Stimulated activated memory B cell treated with anti-CD40 and anti-IgM and Interleukin-4, amounts not matched to agents 10 μg/mL and 1 μg/mL and 100 μg/mL, for 72 hours (primary cell): ENCODE results near the gene MB.

ENCODE experiments used
- ATAC-seq: fragments of 150-1000 bp; cut with Tn5 transposase; 2 replicates; pipeline ENCODE4 v1.10.0; 2021
- H3K27ac Mint-ChIP-seq: one replicate; pipeline ENCODE4 v1.8.0; 2022; ENCODE audit warnings: mild to moderate bottlenecking, mixed read lengths
- H3K27me3 Mint-ChIP-seq: one replicate; pipeline ENCODE4 v1.8.0; 2022; ENCODE audit warnings: mixed read lengths
- H3K36me3 Mint-ChIP-seq: one replicate; pipeline ENCODE4 v1.8.0; 2022; ENCODE audit warnings: mixed read lengths
- H3K4me1 Mint-ChIP-seq: one replicate; pipeline ENCODE4 v1.8.0; 2022; ENCODE audit warnings: mixed read lengths
- H3K4me3 Mint-ChIP-seq: one replicate; pipeline ENCODE4 v1.8.0; 2022; ENCODE audit warnings: mild to moderate bottlenecking, moderate library complexity, mixed read lengths
- H3K9me3 Mint-ChIP-seq: one replicate; pipeline ENCODE4 v1.8.0; 2022; ENCODE audit warnings: mixed read lengths

The MB gene

DNA sequence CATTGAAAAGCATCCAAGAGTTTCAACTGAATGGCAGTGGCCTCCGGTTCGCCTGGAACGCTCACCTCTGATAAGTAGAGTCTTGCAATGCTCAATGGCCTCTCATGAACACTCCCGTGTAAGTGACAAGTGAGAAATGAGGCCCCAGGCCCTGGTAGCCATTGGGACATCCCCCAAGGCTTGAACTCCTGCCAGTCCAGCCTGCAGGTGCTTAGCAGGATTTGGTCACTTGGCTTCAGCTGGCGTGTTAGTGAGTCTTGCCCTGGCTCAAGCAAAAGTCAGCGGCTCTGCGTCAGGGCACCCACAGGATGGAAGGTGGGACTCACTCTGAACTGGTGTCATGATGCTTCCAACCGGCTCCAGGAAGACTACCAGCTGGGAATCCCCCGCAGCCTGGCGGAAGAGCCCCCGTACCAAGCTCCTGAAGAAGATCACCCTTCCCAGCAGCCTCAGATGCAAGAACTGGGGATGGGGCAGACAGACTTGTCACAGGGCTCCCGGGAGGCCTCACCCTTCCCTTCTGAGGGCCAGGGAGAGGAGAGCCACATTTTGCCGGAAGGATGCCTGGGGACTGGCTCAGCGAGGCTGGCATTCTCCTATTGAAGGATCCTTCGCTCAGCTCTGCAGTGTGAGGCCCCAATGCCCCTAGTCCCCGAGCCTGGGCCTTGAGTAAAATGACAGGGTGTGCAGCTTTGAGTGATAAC, 19.3 kb downstream of the MB start:
- no peak overlapping the region for H3K27ac Mint-ChIP-seq
- H3K9me3 Mint-ChIP-seq = no peaks in the 10 kb centered on the region
- no peaks in the 10 kb centered on the region for H3K36me3 Mint-ChIP-seq
- H3K27me3 Mint-ChIP-seq = peaks cover 33% of the 10 kb centered on the region
- H3K4me1 Mint-ChIP-seq = no peaks in the 10 kb centered on the region
- no peak for ATAC-seq
- no peak overlapping the region for H3K4me3 Mint-ChIP-seq

DNA sequence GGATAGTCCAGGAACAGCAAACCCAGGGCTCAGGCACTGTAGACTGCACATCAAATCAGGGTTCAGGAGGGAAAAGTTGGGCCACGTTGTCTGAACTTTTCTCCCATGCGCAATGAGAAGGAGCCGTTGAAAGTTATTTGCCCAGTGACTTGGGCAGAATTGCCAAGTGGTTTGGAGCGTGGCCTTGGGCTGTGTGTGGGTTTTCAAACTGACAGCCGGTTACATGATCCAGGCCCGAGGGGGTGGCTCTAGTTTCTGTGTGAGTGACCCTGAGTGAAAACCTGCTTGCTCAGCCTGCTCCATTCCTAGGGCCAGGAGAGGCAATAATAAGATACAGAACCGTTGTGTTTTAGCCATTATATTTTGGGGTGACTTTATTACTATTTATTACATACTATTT, 20.3 kb downstream of the MB start:
- Mint-ChIP-seq H3K27me3 (peaks cover 44% of the 10 kb centered on the region), H3K36me3 (no peaks in the 10 kb centered on the region), H3K4me1 (no peaks in the 10 kb centered on the region), H3K4me3 (no peak overlapping the region), H3K27ac (no peak overlapping the region), H3K9me3 (no peaks in the 10 kb centered on the region)
- ATAC-seq = no peak

- ATAC-seq = no peak
- H3K4me1 Mint-ChIP-seq = no peaks in the 10 kb centered on the region
- peaks cover 61% of the 10 kb centered on the region for H3K27me3 Mint-ChIP-seq
- H3K36me3 Mint-ChIP-seq = no peaks in the 10 kb centered on the region
- H3K27ac Mint-ChIP-seq = no peak overlapping the region
- no peak overlapping the region for H3K4me3 Mint-ChIP-seq
- no peaks in the 10 kb centered on the region for H3K9me3 Mint-ChIP-seq
Measured at GRCh38 chr22:35594686-35595085, 22.4 kb downstream of the MB start.

DNA sequence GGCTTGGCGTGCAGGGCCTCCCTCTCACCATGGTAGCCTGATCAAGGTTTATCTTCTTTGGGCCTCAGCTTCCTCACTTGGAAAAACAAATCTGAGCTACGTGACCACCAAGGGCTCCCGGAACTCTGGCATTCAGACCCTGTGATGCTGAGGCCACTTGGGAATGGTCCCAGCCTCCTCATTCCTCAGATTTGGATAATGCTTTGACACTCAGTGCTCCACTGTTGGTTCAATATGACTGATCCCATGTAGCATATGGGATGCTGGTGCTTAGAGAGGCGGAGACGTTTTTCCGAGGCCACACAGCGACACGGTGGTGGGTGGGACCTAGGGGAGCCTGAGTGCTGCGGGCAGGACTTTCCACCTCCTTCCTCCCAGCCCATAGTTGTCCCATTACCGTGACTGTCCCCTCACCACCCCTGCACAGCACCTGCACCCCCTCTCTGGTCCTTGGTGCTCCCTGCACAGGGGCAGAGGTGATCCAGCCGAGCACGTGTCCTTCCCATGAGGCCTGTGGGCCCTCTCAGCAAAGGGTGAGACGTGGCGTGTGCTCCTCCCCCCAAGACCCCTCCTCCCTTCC, 23.1 kb downstream of the MB start:
- H3K9me3 Mint-ChIP-seq = no peaks in the 10 kb centered on the region
- H3K27me3 Mint-ChIP-seq = peaks cover 61% of the 10 kb centered on the region
- H3K4me3 Mint-ChIP-seq = no peak overlapping the region
- no peaks in the 10 kb centered on the region for H3K4me1 Mint-ChIP-seq
- H3K27ac Mint-ChIP-seq = no peak overlapping the region
- no peaks in the 10 kb centered on the region for H3K36me3 Mint-ChIP-seq
- no peak for ATAC-seq

DNA sequence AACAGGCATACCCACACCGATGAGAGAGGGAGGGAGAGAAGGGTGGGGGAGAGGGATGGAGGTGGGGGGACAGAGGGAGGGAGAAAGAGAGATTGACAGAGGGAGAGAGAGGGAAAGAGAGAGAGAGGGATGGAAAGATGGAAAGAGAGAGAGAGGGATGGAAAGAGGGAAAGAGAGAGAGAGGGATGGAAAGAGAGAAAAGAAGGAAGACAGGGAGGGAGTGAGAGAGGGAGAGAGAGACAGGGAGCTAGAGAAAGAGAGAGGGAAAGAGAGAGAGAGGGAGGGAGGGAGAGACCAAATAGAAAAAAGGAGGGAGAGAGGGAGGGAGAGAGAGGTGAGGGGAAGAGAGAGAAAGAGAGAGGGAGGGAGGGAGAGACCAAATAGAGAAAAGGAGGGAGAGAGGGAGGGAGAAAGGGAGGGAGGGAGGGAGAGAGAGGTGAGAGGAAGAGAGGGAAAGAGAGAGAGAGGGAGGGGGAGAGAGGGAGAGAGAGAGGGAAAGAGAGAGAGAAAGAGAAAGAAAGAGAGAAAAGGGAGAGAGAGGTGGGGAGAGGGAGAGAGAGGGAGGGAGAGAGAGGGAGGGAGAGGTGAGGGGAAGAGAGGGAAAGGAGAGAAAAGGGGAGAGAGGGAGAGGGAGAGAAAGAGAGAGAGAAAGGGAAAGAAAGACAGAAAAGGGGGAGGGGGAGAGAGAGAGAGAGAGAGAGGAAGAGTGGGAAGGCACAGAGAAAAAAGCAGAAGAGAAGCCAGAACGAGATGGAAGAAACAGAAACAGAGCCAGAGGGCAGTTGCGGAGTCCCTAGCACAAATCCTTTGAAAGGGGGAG, 23.8 kb downstream of the MB start:
- no peaks in the 10 kb centered on the region for H3K4me1 Mint-ChIP-seq
- no peak for ATAC-seq
- no peak overlapping the region for H3K27ac Mint-ChIP-seq
- no peaks in the 10 kb centered on the region for H3K36me3 Mint-ChIP-seq
- no peak overlapping the region for H3K4me3 Mint-ChIP-seq
- H3K9me3 Mint-ChIP-seq = no peaks in the 10 kb centered on the region
- H3K27me3 Mint-ChIP-seq = peaks cover 61% of the 10 kb centered on the region

GRCh38 chr22:35592418-35592967, 24.6 kb downstream of the MB start:
- Mint-ChIP-seq H3K9me3 (no peaks in the 10 kb centered on the region), H3K36me3 (no peaks in the 10 kb centered on the region), H3K4me1 (no peaks in the 10 kb centered on the region), H3K4me3 (no peak overlapping the region), H3K27me3 (peaks cover 61% of the 10 kb centered on the region), H3K27ac (no peak overlapping the region)
- ATAC-seq = no peak

- peaks cover 61% of the 10 kb centered on the region for H3K27me3 Mint-ChIP-seq
- no peak overlapping the region for H3K27ac Mint-ChIP-seq
- H3K4me3 Mint-ChIP-seq = no peak overlapping the region
- ATAC-seq = no peak
- H3K36me3 Mint-ChIP-seq = no peaks in the 10 kb centered on the region
- H3K9me3 Mint-ChIP-seq = no peaks in the 10 kb centered on the region
- no peaks in the 10 kb centered on the region for H3K4me1 Mint-ChIP-seq
Measured at GRCh38 chr22:35591714-35592417, 25.3 kb downstream of the MB start.

GRCh38 chr22:35590634-35591295, 26.4 kb downstream of the MB start:
- no peak for ATAC-seq
- Mint-ChIP-seq H3K27me3 (peaks cover 53% of the 10 kb centered on the region), H3K9me3 (no peaks in the 10 kb centered on the region), H3K36me3 (no peaks in the 10 kb centered on the region), H3K4me1 (no peaks in the 10 kb centered on the region), H3K4me3 (no peak overlapping the region), H3K27ac (no peak overlapping the region)

DNA sequence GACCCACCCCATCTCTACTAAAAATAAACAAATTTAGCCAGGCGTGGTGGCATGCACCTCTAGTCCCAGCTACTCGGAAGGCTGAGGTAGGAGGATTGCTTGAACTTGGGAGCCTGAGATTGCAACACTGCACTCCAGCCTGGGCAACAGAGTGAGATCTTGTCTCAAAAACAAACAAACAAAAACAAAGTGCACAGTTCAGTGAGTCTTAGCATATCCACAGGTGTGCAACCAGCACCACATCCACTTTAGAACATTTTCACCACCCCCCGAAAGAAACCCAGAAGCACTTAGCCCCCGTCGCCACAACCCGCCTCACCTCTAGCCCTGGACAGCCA, 27.4 kb downstream of the MB start:
- Mint-ChIP-seq H3K36me3 (no peaks in the 10 kb centered on the region), H3K4me1 (no peaks in the 10 kb centered on the region), H3K9me3 (no peaks in the 10 kb centered on the region), H3K4me3 (no peak overlapping the region), H3K27ac (no peak overlapping the region), H3K27me3 (peaks cover 46% of the 10 kb centered on the region)
- no peak for ATAC-seq

DNA sequence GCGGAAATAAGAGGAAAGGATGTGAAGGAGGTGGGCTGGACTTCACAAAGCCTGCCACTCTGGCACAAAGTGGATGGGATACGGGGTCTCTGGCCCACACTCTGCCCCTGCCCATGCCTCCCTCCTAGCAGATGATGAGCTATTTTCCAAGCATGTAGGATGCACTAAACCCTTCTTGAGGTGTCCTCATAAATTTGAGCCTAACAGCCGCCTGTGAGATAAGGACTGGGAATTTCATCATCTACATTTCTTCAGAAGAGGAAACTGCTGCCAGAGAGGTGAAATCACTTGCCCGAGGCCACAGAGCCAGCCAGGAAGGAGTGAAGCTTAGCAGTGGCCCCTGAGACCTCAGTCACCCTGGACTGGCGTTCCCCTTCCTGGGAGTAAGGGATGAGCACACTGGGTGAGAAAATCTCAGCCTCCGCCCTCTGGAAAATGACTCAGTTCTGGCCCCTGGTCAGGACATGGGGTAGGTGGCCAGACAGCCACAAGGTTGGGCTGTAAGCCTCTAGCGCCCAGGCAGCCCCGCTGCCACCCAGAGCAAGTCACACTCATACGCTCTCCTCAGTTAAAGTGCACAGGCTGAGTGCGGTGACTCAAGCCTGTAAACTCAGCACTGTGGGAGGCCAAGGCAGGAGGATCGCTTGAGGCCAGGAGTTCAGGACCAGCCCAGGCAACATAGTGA, 27.9 kb downstream of the MB start:
- Mint-ChIP-seq H3K36me3 (no peaks in the 10 kb centered on the region), H3K9me3 (no peaks in the 10 kb centered on the region), H3K27me3 (peaks cover 41% of the 10 kb centered on the region), H3K4me1 (no peaks in the 10 kb centered on the region), H3K27ac (no peak overlapping the region), H3K4me3 (no peak overlapping the region)
- no peak for ATAC-seq

DNA sequence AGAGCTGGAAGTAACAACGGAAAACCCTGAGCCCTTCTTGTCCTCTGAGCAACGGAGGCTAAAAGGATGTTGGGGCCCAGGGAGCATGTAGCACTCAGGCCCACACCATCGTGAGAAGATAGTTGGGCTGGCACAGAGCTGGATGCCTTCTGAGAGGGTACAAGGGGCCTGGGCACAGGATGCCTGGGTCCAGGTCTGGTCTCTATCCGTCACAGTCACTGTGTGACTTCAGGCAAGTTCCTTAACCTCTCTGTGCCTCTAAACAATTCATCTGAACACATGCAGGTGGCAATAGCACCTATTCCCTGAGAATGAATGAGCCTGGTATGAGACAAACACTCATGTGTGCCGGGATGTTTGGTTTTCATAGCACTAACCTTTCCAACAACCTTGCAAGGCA, 29.2 kb downstream of the MB start:
- ATAC-seq = no peak
- no peak overlapping the region for H3K4me3 Mint-ChIP-seq
- H3K27ac Mint-ChIP-seq = no peak overlapping the region
- H3K27me3 Mint-ChIP-seq = peaks cover 28% of the 10 kb centered on the region
- no peaks in the 10 kb centered on the region for H3K36me3 Mint-ChIP-seq
- peaks cover 7% of the 10 kb centered on the region for H3K4me1 Mint-ChIP-seq
- no peaks in the 10 kb centered on the region for H3K9me3 Mint-ChIP-seq

DNA sequence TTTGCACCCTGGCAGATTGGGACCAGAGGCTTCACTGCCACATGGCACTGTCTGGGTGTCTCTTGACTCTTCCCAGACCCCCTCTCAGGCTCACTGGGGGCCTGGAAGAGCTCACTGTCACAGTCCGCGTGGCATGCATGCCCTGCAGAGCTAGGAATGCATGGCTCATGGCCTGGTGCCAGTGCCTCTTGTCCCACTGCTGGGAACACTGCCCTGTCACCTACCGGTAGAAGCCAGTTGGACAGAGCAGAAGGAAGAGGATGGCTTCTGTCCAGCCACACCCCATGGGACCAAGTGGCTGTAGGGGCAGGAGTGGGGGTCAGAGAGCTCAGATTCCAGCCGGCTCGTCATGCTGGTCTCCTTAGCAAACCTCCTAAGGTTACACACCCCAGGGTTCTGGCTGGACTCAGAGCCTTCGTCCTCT, 29.7 kb downstream of the MB start:
- Mint-ChIP-seq H3K9me3 (no peaks in the 10 kb centered on the region), H3K27me3 (peaks cover 23% of the 10 kb centered on the region), H3K4me1 (peaks cover 8% of the 10 kb centered on the region), H3K27ac (no peak overlapping the region), H3K4me3 (no peak overlapping the region), H3K36me3 (no peaks in the 10 kb centered on the region)
- ATAC-seq = no peak

GRCh38 chr22:35586771-35587170, 30.4 kb downstream of the MB start:
- no peak for ATAC-seq
- H3K4me3 Mint-ChIP-seq = no peak overlapping the region
- no peaks in the 10 kb centered on the region for H3K36me3 Mint-ChIP-seq
- H3K27me3 Mint-ChIP-seq = peaks cover 17% of the 10 kb centered on the region
- H3K27ac Mint-ChIP-seq = no peak overlapping the region
- H3K9me3 Mint-ChIP-seq = no peaks in the 10 kb centered on the region
- peaks cover 8% of the 10 kb centered on the region for H3K4me1 Mint-ChIP-seq

- Mint-ChIP-seq H3K9me3 (peaks cover 4% of the 10 kb centered on the region), H3K27me3 (peaks cover 3% of the 10 kb centered on the region), H3K36me3 (no peaks in the 10 kb centered on the region), H3K4me3 (no peak overlapping the region), H3K27ac (no peak overlapping the region), H3K4me1 (peaks cover 8% of the 10 kb centered on the region)
- ATAC-seq = peak; percentile 64
Measured at GRCh38 chr22:35582861-35583670, 34.1 kb downstream of the MB start.
